Loucy (cell line): ENCODE data around the gene PEG3.

ENCODE experiments used
- H2AFZ ChIP-seq: fragments of 200-600 bp; sonication (generic); 2 replicates; pipeline ENCODE4 v1.6.0; 2016; ENCODE audit warnings: antibody characterized with exemption, mild to moderate bottlenecking, low read length, moderate library complexity
- H3F3A ChIP-seq: fragments of 200-600 bp; 2 replicates; pipeline ENCODE4 v1.6.0; 2016; ENCODE audit warnings: antibody characterized with exemption, low read depth, mild to moderate bottlenecking
- H3K27me3 ChIP-seq: fragments of 200-600 bp; sonication (generic); 2 replicates; pipeline ENCODE4 v1.6.1; 2014; ENCODE audit warnings: low read length, mild to moderate bottlenecking; ENCODE audit not compliant: insufficient read depth, poor library complexity, severe bottlenecking
- H3K36me3 ChIP-seq: fragments of 200-600 bp; sonication (generic); 2 replicates; pipeline ENCODE4 v1.6.1; 2016; ENCODE audit warnings: low read length; ENCODE audit not compliant: insufficient read depth
- H3K4me1 ChIP-seq: fragments of 200-600 bp; sonication (generic); 2 replicates; pipeline ENCODE4 v1.5.1; 2014; ENCODE audit warnings: low read length, mild to moderate bottlenecking; ENCODE audit not compliant: insufficient read depth, poor library complexity, severe bottlenecking
- H3K4me2 ChIP-seq: fragments of 200-600 bp; sonication (generic); 2 replicates; pipeline ENCODE4 v1.6.0; 2014; ENCODE audit warnings: antibody characterized with exemption, low read length, low read depth, mild to moderate bottlenecking; ENCODE audit not compliant: poor library complexity, severe bottlenecking
- H3K4me3 ChIP-seq: fragments of 200-600 bp; sonication (generic); 2 replicates; pipeline ENCODE4 v1.5.1; 2014; ENCODE audit warnings: low read length, mild to moderate bottlenecking, mixed read lengths; ENCODE audit not compliant: poor library complexity, severe bottlenecking
- H3K79me2 ChIP-seq: fragments of 200-600 bp; sonication (generic); 2 replicates; pipeline ENCODE4 v1.6.1; 2014; ENCODE audit warnings: low read length; ENCODE audit not compliant: insufficient read depth
- H3K9ac ChIP-seq: fragments of 200-600 bp; sonication (generic); 2 replicates; pipeline ENCODE4 v1.6.0; 2014; ENCODE audit warnings: mild to moderate bottlenecking, low read depth, low read length, moderate library complexity; ENCODE audit not compliant: poor library complexity, severe bottlenecking
- H3K9me2 ChIP-seq: fragments of 200-600 bp; sonication (generic); replicated peaks from 2 replicates; pipeline ENCODE4 v1.6.1; 2016; ENCODE audit warnings: low read depth, low read length, mixed read lengths
- H3K9me3 ChIP-seq: fragments of 200-600 bp; sonication (generic); 2 replicates; pipeline ENCODE4 v1.6.1; 2014; ENCODE audit warnings: mild to moderate bottlenecking, antibody characterized with exemption, low read length, low read depth; ENCODE audit not compliant: insufficient read depth
- H4K20me1 ChIP-seq: fragments of 200-600 bp; sonication (generic); 2 replicates; pipeline ENCODE4 v1.6.0; 2014; ENCODE audit warnings: antibody characterized with exemption, low read length, mild to moderate bottlenecking; ENCODE audit not compliant: insufficient read depth, poor library complexity, severe bottlenecking
- CTCF ChIP-seq: fragments of 200-600 bp; sonication (generic); conservative IDR thresholded peaks from 2 replicates; pipeline ENCODE4 v1.5.1; 2014; ENCODE audit warnings: mild to moderate bottlenecking, antibody characterized with exemption, low read length
- EZH2phosphoT487 ChIP-seq: fragments of 200-600 bp; IDR thresholded peaks from 2 replicates; pipeline ENCODE4 v1.6.1; 2018; ENCODE audit warnings: antibody characterized with exemption, mild to moderate bottlenecking, moderate library complexity, borderline replicate concordance

Gene PEG3

GRCh38 chr19:56839652-56840450 is 675 bp downstream of the PEG3 start:
- no peaks in the 10 kb centered on the region for H3K4me1 ChIP-seq
- no peak for TF ChIP-seq CTCF
- no peak for TF ChIP-seq EZH2phosphoT487
- no peaks in the 10 kb centered on the region for H3K36me3 ChIP-seq
- H3K4me3 ChIP-seq = no peak overlapping the region
- no peaks in the 10 kb centered on the region for H3F3A ChIP-seq
- no peaks in the 10 kb centered on the region for H3K9me2 ChIP-seq
- peaks cover 15% of the 10 kb centered on the region; the same call in 1 of the 2 replicates for H3K9me3 ChIP-seq
- H3K79me2 ChIP-seq = no peaks in the 10 kb centered on the region
- H3K9ac ChIP-seq = no peak overlapping the region
- no peaks in the 10 kb centered on the region for H3K27me3 ChIP-seq
- no peak overlapping the region for H3K4me2 ChIP-seq
- H4K20me1 ChIP-seq = no peaks in the 10 kb centered on the region
- H2AFZ ChIP-seq = no peak overlapping the region

- Histone ChIP-seq H3K79me2 (no peaks in the 10 kb centered on the region), H3K4me2 (no peak overlapping the region), H4K20me1 (no peaks in the 10 kb centered on the region), H3K9ac (no peak overlapping the region), H3K36me3 (no peaks in the 10 kb centered on the region), H3K4me3 (no peak overlapping the region), H3K9me3 (peaks cover 19% of the 10 kb centered on the region; the same call in 1 of the 2 replicates), H3F3A (no peaks in the 10 kb centered on the region), H3K27me3 (no peaks in the 10 kb centered on the region), H3K9me2 (no peaks in the 10 kb centered on the region), H3K4me1 (no peaks in the 10 kb centered on the region), H2AFZ (no peak overlapping the region)
- TF ChIP-seq CTCF (no peak), EZH2phosphoT487 (no peak)
Observed at GRCh38 chr19:56838909-56839651, 1.4 kb downstream of the PEG3 start.

- Histone ChIP-seq H3K9me3 (peaks cover 22% of the 10 kb centered on the region; the same call in 1 of the 2 replicates), H3K27me3 (no peaks in the 10 kb centered on the region), H3K4me2 (no peak overlapping the region), H3K9ac (no peak overlapping the region), H3K79me2 (no peaks in the 10 kb centered on the region), H3K36me3 (no peaks in the 10 kb centered on the region), H3K4me3 (no peak overlapping the region), H4K20me1 (no peaks in the 10 kb centered on the region), H2AFZ (no peak overlapping the region), H3K4me1 (no peaks in the 10 kb centered on the region), H3F3A (no peaks in the 10 kb centered on the region), H3K9me2 (no peaks in the 10 kb centered on the region)
- TF ChIP-seq EZH2phosphoT487 (no peak), CTCF (no peak)
Observed at GRCh38 chr19:56838024-56838908, 2.3 kb downstream of the PEG3 start.
